K562 (cell line): ENCODE data around the gene DYNLT4. TPM values are rescaled to one million over a fixed set of nuclear protein-coding genes. Genes with fewer than 3 reads are reported as not detected.

Experiments
- ADNP ChIP-seq: fragments of 200-800 bp; sonication (Bioruptor generic); IDR thresholded peaks from 2 replicates; pipeline ENCODE4 v1.6.1; 2016; ENCODE audit warnings: missing genetic modification characterization, missing compliant biosample characterization
- CHD1 ChIP-seq: fragments of 200-600 bp; sonication (generic); IDR thresholded peaks from one replicate; pipeline ENCODE4 v1.6.1; 2012; ENCODE audit warnings: mild to moderate bottlenecking, moderate library complexity, low read length, inconsistent platforms
- CHD2 ChIP-seq: IDR thresholded peaks from 2 replicates; pipeline ENCODE4 v1.6.1; 2011; ENCODE audit warnings: low read depth, low read length
- DMBX1 ChIP-seq: fragments of 250-450 bp; sonication (Bioruptor Pico); IDR thresholded peaks from 2 replicates; pipeline ENCODE4 v1.8.0; 2022; ENCODE audit warnings: inconsistent platforms, mild to moderate bottlenecking, moderate library complexity, borderline replicate concordance
- ETV1 ChIP-seq: fragments of 450-650 bp; conservative IDR thresholded peaks from 2 replicates; pipeline ENCODE4 v1.6.1; 2016; ENCODE audit warnings: missing genetic modification characterization, control low read depth, low read depth, missing compliant biosample characterization
- ETV5 ChIP-seq: sonication (generic); formaldehyde crosslinking; IDR thresholded peaks from 2 replicates; pipeline ENCODE4 v1.4.0; 2020; ENCODE audit warnings: low read depth, mild to moderate bottlenecking, missing genetic modification reagents
- FOXK2 ChIP-seq, 2 experiments: fragments of 450-650 bp; IDR thresholded peaks in 1 of 2; conservative IDR thresholded peaks in 1 of 2; 2 replicates each; pipeline ENCODE4 v1.6.1; 2016; ENCODE audit warnings: low read depth in 2 of 2, mild to moderate bottlenecking in 1 of 2
- JUND ChIP-seq, 2 experiments: IDR thresholded peaks; 2 replicates in 1 of 2; 3 replicates in 1 of 2; pipeline ENCODE4 v1.6.1; 2011; ENCODE audit warnings: borderline replicate concordance in 2 of 2, low read depth in 2 of 2, low read length in 2 of 2, improper control_type of control experiment in 1 of 2, missing biosample characterization in 1 of 2, missing genetic modification characterization in 1 of 2, missing genetic modification reagents in 1 of 2
- L3MBTL2 ChIP-seq: fragments of 450-650 bp; IDR thresholded peaks from 2 replicates; pipeline ENCODE4 v1.6.1; 2016; ENCODE audit warnings: mild to moderate bottlenecking, moderate library complexity
- MECOM ChIP-seq: fragments of 250-450 bp; sonication (Bioruptor Pico); IDR thresholded peaks from 2 replicates; pipeline ENCODE4 v1.8.0; 2022; ENCODE audit warnings: inconsistent platforms
- PRMT5 ChIP-seq: sonication (generic); formaldehyde crosslinking; IDR thresholded peaks from 2 replicates; pipeline ENCODE4 v1.5.0; 2020; ENCODE audit warnings: missing genetic modification reagents
- SREBF1 ChIP-seq: fragments of 150-350 bp; IDR thresholded peaks from 2 replicates; pipeline ENCODE4 v1.6.1; 2014; ENCODE audit warnings: antibody characterized with exemption, low read depth, low read length, borderline replicate concordance
- TEAD1 ChIP-seq, 2 experiments: fragments of 450-650 bp in 1 of 2; sonication (generic) in 1 of 2; formaldehyde crosslinking; IDR thresholded peaks; 2 replicates each; pipeline versions ENCODE4 v1.4.0 to v1.8.0; 2020 to 2022; ENCODE audit warnings: mild to moderate bottlenecking in 2 of 2, missing genetic modification reagents in 1 of 2
- TGIF2 ChIP-seq: sonication (generic); formaldehyde crosslinking; IDR thresholded peaks from 2 replicates; pipeline ENCODE4 v1.8.1; 2022; ENCODE audit warnings: mild to moderate bottlenecking, missing genetic modification reagents, moderate library complexity
- XRCC4 ChIP-seq: IDR thresholded peaks from one replicate; pipeline ENCODE4 v1.6.1; 2011; ENCODE audit not compliant: insufficient read depth, insufficient read length; ENCODE audit errors: extremely low read depth
- ZFP91 ChIP-seq: sonication (generic); formaldehyde crosslinking; IDR thresholded peaks from 2 replicates; pipeline ENCODE4 v1.8.0; 2022; ENCODE audit warnings: mild to moderate bottlenecking, missing genetic modification reagents
- polyA plus RNA-seq, 8 experiments: library from polyadenylated mRNA; depleted of rRNA in 4 of 8; stranded (reverse) in 5 of 8; unstranded in 3 of 8; fragments of >200 nt; fragmentation: Nextera tagmentation in 2 of 8; fragmentation: Illumina TruSeq in 1 of 8; extraction: Ambion mirVana in 2 of 8; extraction: Trizol in 1 of 8; gene quantifications; 2 replicates each; pipeline versions ENCODE4 v1.2.1 to v1.2.3, GENCODE V29; 2011 to 2014; ENCODE audit warnings: inconsistent platforms in 1 of 8, missing spikeins in 1 of 8
- total RNA-seq, 7 experiments: library from RNA; depleted of rRNA in 6 of 7; stranded (reverse); fragments of >200 nt in 6 of 7; fragmentation: Illumina TruSeq in 2 of 7; extraction: Trizol in 2 of 7; gene quantifications; 2 replicates each; pipeline versions ENCODE4 v1.2.1 to v1.2.3, GENCODE V29; 2011 to 2021; ENCODE audit warnings: low replicate concordance in 1 of 7
- TF ChIP-seq, protein P1 (sequence below): fragments of 450-650 bp; formaldehyde crosslinking; IDR thresholded peaks from 2 replicates; pipeline ENCODE4 v1.4.0; 2022; ENCODE audit warnings: mild to moderate bottlenecking, moderate library complexity
- TF ChIP-seq, protein P2 (sequence below): fragments of 250-450 bp; sonication (Bioruptor Pico); IDR thresholded peaks from 2 replicates; pipeline ENCODE4 v1.8.0; 2022; ENCODE audit warnings: moderate library complexity, mild to moderate bottlenecking, inconsistent platforms
- TF ChIP-seq, protein P3 (sequence below): fragments of 450-650 bp; IDR thresholded peaks from 2 replicates; pipeline ENCODE4 v1.6.1; 2017; ENCODE audit warnings: antibody characterized with exemption, mild to moderate bottlenecking

The DYNLT4 gene
- total and polyA plus RNA-seq, 9 of the 15 experiments (the other 6 are each of a cell fraction or from before 2014, with no cell fraction given), result 0.29 to 0.73 TPM; not detected in 7

DNA sequence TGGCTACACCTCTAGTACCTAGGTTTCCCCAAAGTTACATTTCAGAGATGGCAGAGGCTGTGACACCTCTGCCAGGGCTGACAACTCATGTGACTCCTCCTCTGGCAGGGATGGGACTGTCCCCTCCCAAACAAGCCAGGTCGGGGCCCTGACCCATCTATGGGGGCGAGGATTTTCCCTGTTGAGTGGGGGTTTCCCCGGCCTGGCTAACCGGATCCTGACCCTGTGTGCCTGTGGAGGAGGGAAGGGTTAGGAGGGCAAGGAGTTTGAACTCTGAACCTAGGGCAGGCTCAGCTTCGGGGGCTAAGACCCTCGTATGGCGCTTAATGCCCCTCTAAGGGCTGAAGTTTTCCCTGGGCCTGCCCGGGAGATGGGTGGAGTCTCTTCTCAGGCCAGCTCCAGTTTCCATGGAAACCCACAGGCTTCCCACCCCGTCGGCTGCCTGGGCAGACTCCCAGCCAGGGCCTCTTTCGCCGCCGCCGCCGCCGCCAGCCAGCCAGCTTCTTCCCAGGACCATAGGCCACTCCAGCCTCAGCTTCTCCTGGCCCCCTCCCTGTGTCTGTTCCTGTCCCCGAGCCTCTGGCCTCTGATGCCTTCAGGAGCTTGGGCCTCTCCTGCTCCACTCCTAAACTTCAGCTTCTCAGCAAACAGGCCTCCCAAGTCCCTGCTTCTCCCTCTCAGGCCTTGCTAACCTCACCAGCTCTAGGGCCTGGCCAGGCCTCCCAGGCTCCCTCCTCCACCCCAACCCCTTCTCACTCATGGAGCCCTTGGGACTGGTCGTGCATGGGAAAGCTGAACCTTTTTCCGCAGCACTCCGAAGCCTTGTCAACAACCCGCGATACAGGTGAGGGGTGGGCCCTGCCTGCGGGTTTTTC is 1.1 kb upstream of the DYNLT4 start, which contains the start of gene BTBD19 (continued):
- TF ChIP-seq XRCC4, result no peak
- TF ChIP-seq L3MBTL2, result no peak
- TF ChIP-seq, protein P1, sequence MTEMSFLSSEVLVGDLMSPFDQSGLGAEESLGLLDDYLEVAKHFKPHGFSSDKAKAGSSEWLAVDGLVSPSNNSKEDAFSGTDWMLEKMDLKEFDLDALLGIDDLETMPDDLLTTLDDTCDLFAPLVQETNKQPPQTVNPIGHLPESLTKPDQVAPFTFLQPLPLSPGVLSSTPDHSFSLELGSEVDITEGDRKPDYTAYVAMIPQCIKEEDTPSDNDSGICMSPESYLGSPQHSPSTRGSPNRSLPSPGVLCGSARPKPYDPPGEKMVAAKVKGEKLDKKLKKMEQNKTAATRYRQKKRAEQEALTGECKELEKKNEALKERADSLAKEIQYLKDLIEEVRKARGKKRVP (CRISPR knock-in tag), result peak; percentile 71
- no peak for TF ChIP-seq CHD2
- TF ChIP-seq PRMT5 (CRISPR knock-in tag), result no peak
- no peak for TF ChIP-seq JUND (IDR thresholded peaks at IDR 0.05; ENCODE audit: borderline replicate concordance, low read depth, low read length)
- no peak for TF ChIP-seq JUND (tag; IDR thresholded peaks at IDR 0.05; ENCODE audit: borderline replicate concordance, low read depth, low read length)
- 0 out of 2 replicates have a peak, but pooled peaks have one; percentile 33 for TF ChIP-seq ETV1 (tag)
- TF ChIP-seq TGIF2 (CRISPR knock-in tag), result 0 out of 2 replicates have a peak, but pooled peaks have one; percentile 47
- TF ChIP-seq DMBX1 (CRISPR knock-in tag), result no peak; the same call in 1 of the 2 replicates
- no peak for TF ChIP-seq FOXK2 (conservative IDR thresholded peaks at IDR 0.05 in 1 of 2, IDR thresholded peaks at IDR 0.05 in 1 of 2; ENCODE audit: low read depth in 2 of 2)
- TF ChIP-seq, protein P2, sequence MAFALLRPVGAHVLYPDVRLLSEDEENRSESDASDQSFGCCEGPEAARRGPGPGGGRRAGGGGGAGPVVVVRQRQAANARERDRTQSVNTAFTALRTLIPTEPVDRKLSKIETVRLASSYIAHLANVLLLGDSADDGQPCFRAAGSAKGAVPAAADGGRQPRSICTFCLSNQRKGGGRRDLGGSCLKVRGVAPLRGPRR, result no peak
- TF ChIP-seq ETV5 (CRISPR knock-in tag), result no peak
- no peak for TF ChIP-seq ZFP91 (CRISPR knock-in tag)
- TF ChIP-seq CHD1, result no peak
- no peak for TF ChIP-seq ADNP
- no peak for TF ChIP-seq SREBF1
- TF ChIP-seq MECOM (CRISPR knock-in tag), result 0 out of 2 replicates have a peak, but pooled peaks have one; percentile 3
- no peak for TF ChIP-seq TEAD1 (CRISPR knock-in tag; IDR thresholded peaks at IDR 0.05)
- TF ChIP-seq, protein P3, sequence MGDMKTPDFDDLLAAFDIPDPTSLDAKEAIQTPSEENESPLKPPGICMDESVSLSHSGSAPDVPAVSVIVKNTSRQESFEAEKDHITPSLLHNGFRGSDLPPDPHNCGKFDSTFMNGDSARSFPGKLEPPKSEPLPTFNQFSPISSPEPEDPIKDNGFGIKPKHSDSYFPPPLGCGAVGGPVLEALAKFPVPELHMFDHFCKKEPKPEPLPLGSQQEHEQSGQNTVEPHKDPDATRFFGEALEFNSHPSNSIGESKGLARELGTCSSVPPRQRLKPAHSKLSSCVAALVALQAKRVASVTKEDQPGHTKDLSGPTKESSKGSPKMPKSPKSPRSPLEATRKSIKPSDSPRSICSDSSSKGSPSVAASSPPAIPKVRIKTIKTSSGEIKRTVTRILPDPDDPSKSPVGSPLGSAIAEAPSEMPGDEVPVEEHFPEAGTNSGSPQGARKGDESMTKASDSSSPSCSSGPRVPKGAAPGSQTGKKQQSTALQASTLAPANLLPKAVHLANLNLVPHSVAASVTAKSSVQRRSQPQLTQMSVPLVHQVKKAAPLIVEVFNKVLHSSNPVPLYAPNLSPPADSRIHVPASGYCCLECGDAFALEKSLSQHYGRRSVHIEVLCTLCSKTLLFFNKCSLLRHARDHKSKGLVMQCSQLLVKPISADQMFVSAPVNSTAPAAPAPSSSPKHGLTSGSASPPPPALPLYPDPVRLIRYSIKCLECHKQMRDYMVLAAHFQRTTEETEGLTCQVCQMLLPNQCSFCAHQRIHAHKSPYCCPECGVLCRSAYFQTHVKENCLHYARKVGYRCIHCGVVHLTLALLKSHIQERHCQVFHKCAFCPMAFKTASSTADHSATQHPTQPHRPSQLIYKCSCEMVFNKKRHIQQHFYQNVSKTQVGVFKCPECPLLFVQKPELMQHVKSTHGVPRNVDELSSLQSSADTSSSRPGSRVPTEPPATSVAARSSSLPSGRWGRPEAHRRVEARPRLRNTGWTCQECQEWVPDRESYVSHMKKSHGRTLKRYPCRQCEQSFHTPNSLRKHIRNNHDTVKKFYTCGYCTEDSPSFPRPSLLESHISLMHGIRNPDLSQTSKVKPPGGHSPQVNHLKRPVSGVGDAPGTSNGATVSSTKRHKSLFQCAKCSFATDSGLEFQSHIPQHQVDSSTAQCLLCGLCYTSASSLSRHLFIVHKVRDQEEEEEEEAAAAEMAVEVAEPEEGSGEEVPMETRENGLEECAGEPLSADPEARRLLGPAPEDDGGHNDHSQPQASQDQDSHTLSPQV, result no peak; the same call in none of the 2 replicates
